Esophagus muscularis mucosa (tissue), 4 donors: ENCODE data around the gene RASAL2. TPM values are rescaled to one million over a fixed set of nuclear protein-coding genes. Genes with fewer than 3 reads are reported as not detected.
"Not testable (repeated sequence)": the region's sequence is repeated elsewhere in the genome, so short reads cannot be mapped to it uniquely, and the experiment has no call there.

ENCODE experiments used
- DNase-seq: peaks from one replicate; pipeline ENCODE4 v3.0.0-alpha.2; 2017; ENCODE audit errors: extremely low spot score
- H3K27ac ChIP-seq, 4 donors: fragments of 200-600 bp; sonication (generic); replicated peaks in 1 of 4; 1 replicate in 3 of 4; 2 replicates in 1 of 4; pipeline ENCODE4 v1.5.1; 2016 to 2019; ENCODE audit warnings: mild to moderate bottlenecking in 1 of 4
- H3K27me3 ChIP-seq, 4 donors: fragments of 200-600 bp; sonication (generic); one replicate each; pipeline versions ENCODE4 v1.5.1 to v1.6.0; 2016 to 2019
- H3K36me3 ChIP-seq, 4 donors: fragments of 200-600 bp; sonication (generic); one replicate each; pipeline ENCODE4 v1.5.1; 2016 to 2019
- H3K4me1 ChIP-seq, 4 donors: fragments of 200-600 bp; sonication (generic); one replicate each; pipeline ENCODE4 v1.5.1; 2016 to 2019
- H3K4me3 ChIP-seq, 4 donors: fragments of 200-600 bp; sonication (generic); 1 replicate in 2 of 4; 2 replicates in 2 of 4; pipeline ENCODE4 v1.5.1; 2016 to 2019; ENCODE audit warnings: mild to moderate bottlenecking in 4 of 4, moderate library complexity in 1 of 4
- H3K9me3 ChIP-seq, 4 donors: fragments of 200-600 bp; sonication (generic); 1 replicate in 3 of 4; 2 replicates in 1 of 4; pipeline ENCODE4 v1.5.1; 2016 to 2019
- EP300 ChIP-seq: sonication (generic); formaldehyde crosslinking; IDR thresholded peaks from one replicate; pipeline ENCODE4 v1.6.1; 2017; ENCODE audit warnings: antibody characterized with exemption
- POLR2A ChIP-seq: fragments of 450-650 bp; IDR thresholded peaks from one replicate; pipeline ENCODE4 v1.6.1; 2017; ENCODE audit warnings: antibody characterized with exemption, moderate library complexity, mild to moderate bottlenecking, low read depth
- POLR2AphosphoS5 ChIP-seq, 2 donors: sonication (generic); formaldehyde crosslinking; IDR thresholded peaks; one replicate each; pipeline ENCODE4 v1.6.1; 2017; ENCODE audit warnings: antibody characterized with exemption in 2 of 2
- WGBS: methylation state at CpG from one replicate; pipeline ENCODE4 v1.1.5; 2018; 5-methylcytosine and 5-hydroxymethylcytosine counted together
- intact Hi-C: fragments of 100-400 bp; cut with DNase I; formaldehyde crosslinking; loops from one replicate; pipeline ENCODE4 v1.15.1; 2023
- total RNA-seq, 4 donors: library from RNA; depleted of rRNA; stranded (reverse); fragments of >200 nt; gene quantifications; one replicate each; pipeline versions ENCODE4 v1.1.0 to v1.2.1, GENCODE V29; 2016
- TF ChIP-seq, protein P1 (sequence below), 3 experiments: fragments of 200-600 bp in 2 of 3; fragments of 450-650 bp in 1 of 3; sonication (generic) in 2 of 3; IDR thresholded peaks; one replicate each; pipeline ENCODE4 v1.5.1; 2017 to 2019; ENCODE audit warnings: antibody characterized with exemption in 3 of 3, mild to moderate bottlenecking in 2 of 3, moderate library complexity in 1 of 3

Gene RASAL2
- total RNA-seq, 4 donors from 2014 or later: 11.6 to 30.0 (median 22.3) TPM

DNA sequence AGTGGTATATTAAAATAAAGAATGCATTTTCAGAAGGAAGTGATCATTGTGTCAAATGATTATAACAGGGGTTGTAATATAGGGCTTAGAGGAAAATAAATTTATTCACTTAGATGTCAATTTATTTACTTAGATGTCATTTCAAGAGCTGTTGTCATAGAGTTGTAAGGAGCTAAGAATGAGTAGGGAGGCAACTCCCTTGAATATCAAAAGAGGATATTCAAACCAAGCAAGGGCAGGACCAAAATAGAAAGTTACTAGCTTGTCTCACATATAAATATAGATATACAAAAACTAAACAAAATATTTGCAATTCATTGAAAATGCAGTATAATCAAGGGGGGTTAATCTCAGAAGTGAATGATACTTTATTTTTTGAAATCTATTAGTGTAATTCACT is 16.0 kb upstream of the RASAL2 start:
- intact Hi-C loops: no loop called here

DNA sequence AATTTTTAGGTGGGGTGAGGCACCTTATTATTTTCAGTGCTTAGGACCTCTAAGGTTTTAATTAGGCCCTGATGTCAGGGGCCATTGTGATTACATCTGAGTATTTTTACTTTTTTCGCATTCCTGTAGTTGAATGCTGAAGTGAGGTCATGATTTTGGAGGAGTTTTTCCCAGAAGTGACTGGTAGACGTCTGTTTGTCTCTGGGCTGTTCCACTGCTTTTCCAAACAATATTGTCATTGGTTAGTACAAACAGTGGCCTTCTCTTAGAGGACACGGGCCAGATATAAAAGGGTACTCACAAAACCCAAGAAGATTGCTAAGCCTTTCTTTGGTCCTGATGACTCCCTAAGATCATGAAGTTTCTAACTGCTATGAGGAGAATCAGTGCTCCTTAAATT is 7.6 kb upstream of the RASAL2 start:
- no peaks in the 10 kb centered on the region for H3K9me3 ChIP-seq
- no peak overlapping the region for H3K4me3 ChIP-seq
- WGBS: 70% methylated on average over 3 of the region's 3 CpGs
- no peaks in the 10 kb centered on the region for H3K27me3 ChIP-seq
- H3K36me3 ChIP-seq: no peaks in the 10 kb centered on the region
- no peak overlapping the region for H3K27ac ChIP-seq
- no peak for DNase-seq
- H3K4me1 ChIP-seq: peaks cover 0 to 10% (median 6%) of the 10 kb centered on the region in 4 donors
- intact Hi-C loops: no loop called here
- TF ChIP-seq POLR2AphosphoS5 (IDR thresholded peaks at IDR 0.05): no peak
- TF ChIP-seq, protein P1, sequence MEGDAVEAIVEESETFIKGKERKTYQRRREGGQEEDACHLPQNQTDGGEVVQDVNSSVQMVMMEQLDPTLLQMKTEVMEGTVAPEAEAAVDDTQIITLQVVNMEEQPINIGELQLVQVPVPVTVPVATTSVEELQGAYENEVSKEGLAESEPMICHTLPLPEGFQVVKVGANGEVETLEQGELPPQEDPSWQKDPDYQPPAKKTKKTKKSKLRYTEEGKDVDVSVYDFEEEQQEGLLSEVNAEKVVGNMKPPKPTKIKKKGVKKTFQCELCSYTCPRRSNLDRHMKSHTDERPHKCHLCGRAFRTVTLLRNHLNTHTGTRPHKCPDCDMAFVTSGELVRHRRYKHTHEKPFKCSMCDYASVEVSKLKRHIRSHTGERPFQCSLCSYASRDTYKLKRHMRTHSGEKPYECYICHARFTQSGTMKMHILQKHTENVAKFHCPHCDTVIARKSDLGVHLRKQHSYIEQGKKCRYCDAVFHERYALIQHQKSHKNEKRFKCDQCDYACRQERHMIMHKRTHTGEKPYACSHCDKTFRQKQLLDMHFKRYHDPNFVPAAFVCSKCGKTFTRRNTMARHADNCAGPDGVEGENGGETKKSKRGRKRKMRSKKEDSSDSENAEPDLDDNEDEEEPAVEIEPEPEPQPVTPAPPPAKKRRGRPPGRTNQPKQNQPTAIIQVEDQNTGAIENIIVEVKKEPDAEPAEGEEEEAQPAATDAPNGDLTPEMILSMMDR (IDR thresholded peaks at IDR 0.05): no peak
- no peak for TF ChIP-seq POLR2A
- TF ChIP-seq EP300: no peak

More for the DNA sequence above, 16.0 kb upstream of the RASAL2 start:
- no peak for DNase-seq
- no peak overlapping the region for H3K27ac ChIP-seq
- no peaks in the 10 kb centered on the region for H3K9me3 ChIP-seq
- H3K4me3 ChIP-seq: no peak overlapping the region
- H3K36me3 ChIP-seq: no peaks in the 10 kb centered on the region
- no peaks in the 10 kb centered on the region for H3K4me1 ChIP-seq
- TF ChIP-seq POLR2A (no peak), EP300 (no peak), POLR2AphosphoS5 (IDR thresholded peaks at IDR 0.05) (no peak)
- TF ChIP-seq, protein P1 (IDR thresholded peaks at IDR 0.05): no peak
- no peaks in the 10 kb centered on the region for H3K27me3 ChIP-seq

DNA sequence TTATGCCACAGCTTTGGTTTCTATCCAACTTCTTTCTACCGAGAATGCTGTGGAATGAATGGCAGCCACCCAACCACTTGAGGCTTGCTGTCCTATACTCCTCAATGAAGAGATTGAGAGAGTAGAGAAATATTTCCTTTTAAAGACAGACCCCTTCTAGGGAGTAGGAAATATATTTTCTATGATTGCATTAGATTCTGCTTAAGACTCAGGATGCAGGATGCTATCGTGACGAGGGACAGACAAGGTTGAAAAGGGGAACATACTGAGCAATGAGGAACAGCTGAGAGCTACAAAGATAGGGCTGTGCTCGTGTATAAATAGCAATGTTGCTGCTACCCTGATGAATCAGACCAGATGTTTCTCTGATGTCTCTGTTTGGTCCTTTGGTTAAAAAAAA is 7.1 kb upstream of the RASAL2 start:
- Histone ChIP-seq H3K4me3 (no peak overlapping the region), H3K36me3 (no peaks in the 10 kb centered on the region), H3K4me1 (peaks cover 0 to 10% (median 6%) of the 10 kb centered on the region in 4 donors), H3K27me3 (no peaks in the 10 kb centered on the region), H3K9me3 (no peaks in the 10 kb centered on the region), H3K27ac (no peak overlapping the region)
- 45% methylated on average over 4 of the region's 4 CpGs for WGBS
- TF ChIP-seq EP300 (no peak), POLR2AphosphoS5 (IDR thresholded peaks at IDR 0.05) (no peak), POLR2A (no peak)
- TF ChIP-seq, protein P1 (IDR thresholded peaks at IDR 0.05): no peak
- DNase-seq: no peak
- intact Hi-C loops: no loop called here

DNA sequence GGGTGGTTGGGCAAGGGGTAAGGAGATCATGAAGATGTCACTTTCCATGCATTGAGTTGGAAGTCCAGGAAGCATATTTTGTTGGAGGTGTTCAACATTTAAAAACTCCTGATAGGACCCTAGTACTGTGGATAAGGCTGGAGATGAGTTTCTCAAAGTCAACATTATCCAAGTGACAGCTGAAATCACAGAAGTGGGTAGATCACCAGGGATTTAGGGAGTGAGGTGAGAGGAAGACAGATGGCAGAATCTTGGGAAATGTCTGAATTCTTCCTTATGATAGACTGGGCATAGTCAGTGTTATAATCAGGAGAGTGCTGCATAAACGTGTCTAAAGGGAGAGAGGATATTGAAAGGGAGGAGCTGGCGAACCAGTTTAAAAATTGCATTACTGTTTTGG is 5.3 kb upstream of the RASAL2 start:
- no peak overlapping the region for H3K4me3 ChIP-seq
- H3K36me3 ChIP-seq: no peaks in the 10 kb centered on the region
- TF ChIP-seq EP300 (no peak), POLR2AphosphoS5 (IDR thresholded peaks at IDR 0.05) (no peak), POLR2A (no peak)
- TF ChIP-seq, protein P1 (IDR thresholded peaks at IDR 0.05): no peak
- no peak for DNase-seq
- intact Hi-C loops: no loop called here
- no peaks in the 10 kb centered on the region for H3K27me3 ChIP-seq
- H3K4me1 ChIP-seq: peaks cover 13 to 18% (median 15%) of the 10 kb centered on the region in 4 donors
- 89% methylated on average over 2 of the region's 2 CpGs for WGBS
- H3K9me3 ChIP-seq: no peaks in the 10 kb centered on the region
- H3K27ac ChIP-seq: no peak overlapping the region

DNA sequence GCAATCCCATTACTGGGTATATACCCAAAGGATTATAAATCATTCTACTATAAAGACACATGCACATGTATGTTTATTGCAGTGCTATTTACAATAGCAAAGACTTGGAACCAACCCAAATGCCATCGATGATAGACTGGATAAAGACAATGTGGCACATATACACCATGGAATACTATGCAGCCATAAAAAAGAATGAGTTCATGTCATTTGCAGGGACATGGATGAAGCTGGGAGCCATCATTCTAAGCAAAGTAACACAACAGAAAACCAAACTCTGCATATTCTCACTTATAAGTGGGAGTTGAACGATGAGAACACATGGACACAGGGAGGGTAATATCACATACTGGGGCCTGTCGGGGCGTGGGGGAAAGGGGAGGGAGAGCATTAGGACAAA is 2.5 kb upstream of the RASAL2 start:
- intact Hi-C loops: loop anchor here (10.0 kb wide), 1 partner anchor 193 kb away; no protein-coding TSS in a partner anchor
- H3K27me3 ChIP-seq, H3K9me3 ChIP-seq, H3K36me3 ChIP-seq, H3K27ac ChIP-seq, H3K4me3 ChIP-seq, DNase-seq: not testable (repeated sequence)
- peaks cover 14 to 32% (median 27%) of the 10 kb centered on the region in 4 donors for H3K4me1 ChIP-seq
- 94% methylated on average over 4 of the region's 4 CpGs for WGBS
